Measurements from ENCODE around the gene PARP1.

PARP1 gene

GRCh38 chr1:226404063-226404903 lies 3.6 kb downstream of the PARP1 start:
- H3K27me3 Mint-ChIP-seq = no peaks in the 10 kb centered on the region
- peaks cover 18% of the 10 kb centered on the region for H3K36me3 Mint-ChIP-seq
- H3K4me3 Mint-ChIP-seq = peak overlapping the region; percentile 96
- H3K4me1 Mint-ChIP-seq (ENCODE audit: low read depth) = peaks cover 57% of the 10 kb centered on the region
- H3K9me3 Mint-ChIP-seq (ENCODE audit: low read depth) = no peaks in the 10 kb centered on the region
- no peak overlapping the region for H3K27ac Mint-ChIP-seq

- Mint-ChIP-seq H3K27ac (no peak overlapping the region), H3K9me3 (ENCODE audit: low read depth) (no peaks in the 10 kb centered on the region), H3K36me3 (peaks cover 18% of the 10 kb centered on the region), H3K4me3 (peak overlapping the region; percentile 48), H3K27me3 (no peaks in the 10 kb centered on the region), H3K4me1 (ENCODE audit: low read depth) (peaks cover 61% of the 10 kb centered on the region)
Measured at GRCh38 chr1:226403201-226404034, 4.5 kb downstream of the PARP1 start.

GRCh38 chr1:226402739-226403165 lies 5.1 kb downstream of the PARP1 start:
- Mint-ChIP-seq H3K36me3 (peaks cover 22% of the 10 kb centered on the region), H3K9me3 (ENCODE audit: low read depth) (no peaks in the 10 kb centered on the region), H3K4me1 (ENCODE audit: low read depth) (peaks cover 65% of the 10 kb centered on the region), H3K4me3 (no peak overlapping the region), H3K27me3 (no peaks in the 10 kb centered on the region), H3K27ac (no peak overlapping the region)

GRCh38 chr1:226401355-226402303 lies 6.3 kb downstream of the PARP1 start:
- Mint-ChIP-seq H3K9me3 (ENCODE audit: low read depth) (no peaks in the 10 kb centered on the region), H3K36me3 (peaks cover 27% of the 10 kb centered on the region), H3K4me1 (ENCODE audit: low read depth) (peaks cover 69% of the 10 kb centered on the region), H3K27me3 (no peaks in the 10 kb centered on the region), H3K27ac (no peak overlapping the region), H3K4me3 (no peak overlapping the region)

- no peaks in the 10 kb centered on the region for H3K9me3 Mint-ChIP-seq (ENCODE audit: low read depth)
- no peaks in the 10 kb centered on the region for H3K27me3 Mint-ChIP-seq
- H3K36me3 Mint-ChIP-seq = peaks cover 23% of the 10 kb centered on the region
- no peak overlapping the region for H3K27ac Mint-ChIP-seq
- peaks cover 61% of the 10 kb centered on the region for H3K4me1 Mint-ChIP-seq (ENCODE audit: low read depth)
- no peak overlapping the region for H3K4me3 Mint-ChIP-seq
Measured at GRCh38 chr1:226400519-226401354, 7.2 kb downstream of the PARP1 start.

GRCh38 chr1:226397955-226398636 lies 9.8 kb downstream of the PARP1 start:
- no peak overlapping the region for H3K4me3 Mint-ChIP-seq
- no peaks in the 10 kb centered on the region for H3K9me3 Mint-ChIP-seq (ENCODE audit: low read depth)
- no peak overlapping the region for H3K27ac Mint-ChIP-seq
- H3K4me1 Mint-ChIP-seq (ENCODE audit: low read depth) = peaks cover 50% of the 10 kb centered on the region
- no peaks in the 10 kb centered on the region for H3K27me3 Mint-ChIP-seq
- H3K36me3 Mint-ChIP-seq = peaks cover 25% of the 10 kb centered on the region

- Mint-ChIP-seq H3K4me1 (ENCODE audit: low read depth) (peaks cover 46% of the 10 kb centered on the region), H3K27me3 (no peaks in the 10 kb centered on the region), H3K27ac (no peak overlapping the region), H3K4me3 (no peak overlapping the region), H3K36me3 (peaks cover 25% of the 10 kb centered on the region), H3K9me3 (ENCODE audit: low read depth) (no peaks in the 10 kb centered on the region)
Measured at GRCh38 chr1:226397011-226397926, 10.6 kb downstream of the PARP1 start.

GRCh38 chr1:226395753-226396152 lies 12.1 kb downstream of the PARP1 start:
- Mint-ChIP-seq H3K4me1 (ENCODE audit: low read depth) (peaks cover 35% of the 10 kb centered on the region), H3K9me3 (ENCODE audit: low read depth) (no peaks in the 10 kb centered on the region), H3K27ac (no peak overlapping the region), H3K36me3 (peaks cover 18% of the 10 kb centered on the region), H3K27me3 (no peaks in the 10 kb centered on the region), H3K4me3 (no peak overlapping the region)

GRCh38 chr1:226394462-226394861 lies 13.4 kb downstream of the PARP1 start:
- Mint-ChIP-seq H3K9me3 (ENCODE audit: low read depth) (no peaks in the 10 kb centered on the region), H3K27ac (no peak overlapping the region), H3K27me3 (no peaks in the 10 kb centered on the region), H3K4me3 (no peak overlapping the region), H3K36me3 (peaks cover 11% of the 10 kb centered on the region), H3K4me1 (ENCODE audit: low read depth) (peaks cover 28% of the 10 kb centered on the region)

- Mint-ChIP-seq H3K27me3 (no peaks in the 10 kb centered on the region), H3K9me3 (ENCODE audit: low read depth) (no peaks in the 10 kb centered on the region), H3K27ac (no peak overlapping the region), H3K4me3 (no peak overlapping the region), H3K4me1 (ENCODE audit: low read depth) (peaks cover 11% of the 10 kb centered on the region), H3K36me3 (peaks cover 4% of the 10 kb centered on the region)
Measured at GRCh38 chr1:226390681-226391080, 17.2 kb downstream of the PARP1 start.

GRCh38 chr1:226388131-226388530 lies 19.8 kb downstream of the PARP1 start:
- Mint-ChIP-seq H3K4me1 (ENCODE audit: low read depth) (no peaks in the 10 kb centered on the region), H3K27ac (no peak overlapping the region), H3K27me3 (no peaks in the 10 kb centered on the region), H3K36me3 (peaks cover 3% of the 10 kb centered on the region), H3K4me3 (no peak overlapping the region), H3K9me3 (ENCODE audit: low read depth) (no peaks in the 10 kb centered on the region)

- H3K36me3 Mint-ChIP-seq = peaks cover 12% of the 10 kb centered on the region
- peaks cover 4% of the 10 kb centered on the region for H3K4me1 Mint-ChIP-seq (ENCODE audit: low read depth)
- H3K4me3 Mint-ChIP-seq = no peak overlapping the region
- H3K27ac Mint-ChIP-seq = no peak overlapping the region
- H3K9me3 Mint-ChIP-seq (ENCODE audit: low read depth) = no peaks in the 10 kb centered on the region
- no peaks in the 10 kb centered on the region for H3K27me3 Mint-ChIP-seq
Measured at GRCh38 chr1:226384717-226385116, 23.2 kb downstream of the PARP1 start.

- Mint-ChIP-seq H3K36me3 (peaks cover 12% of the 10 kb centered on the region), H3K4me1 (ENCODE audit: low read depth) (peaks cover 4% of the 10 kb centered on the region)
Measured at GRCh38 chr1:226384040-226384439, 23.9 kb downstream of the PARP1 start.

More at GRCh38 chr1:226384040-226384439, 23.9 kb downstream of the PARP1 start:
- Mint-ChIP-seq H3K27ac (no peak overlapping the region), H3K27me3 (no peaks in the 10 kb centered on the region), H3K4me3 (no peak overlapping the region), H3K9me3 (ENCODE audit: low read depth) (no peaks in the 10 kb centered on the region)
